ENCODE results near the gene ST6GALNAC4.

The ST6GALNAC4 gene

GRCh38 chr9:127884427-127884911 is 32.4 kb downstream of the ST6GALNAC4 start:
- no peak overlapping the region for H3K27ac ChIP-seq (ENCODE audit: extremely low read depth, low read depth, low read length)
- no peaks in the 10 kb centered on the region for H3K9me3 ChIP-seq (ENCODE audit: control insufficient read depth, insufficient read depth, low read depth, low read length)
- TF ChIP-seq ZNF404 (tag by site-specific recombination; IDR thresholded peaks at IDR 0.05), result no peak
- TF ChIP-seq ZNF423 (tag by site-specific recombination; IDR thresholded peaks at IDR 0.05), result 0 out of 2 replicates have a peak, but pooled peaks have one; percentile 18
- no peak for TF ChIP-seq ZNF704 (tag by site-specific recombination; IDR thresholded peaks at IDR 0.05)
- TF ChIP-seq GLIS1 (tag by site-specific recombination; IDR thresholded peaks at IDR 0.05), result peak; percentile 90
- peak; percentile 13; the same call in 1 of the 2 replicates for TF ChIP-seq GLIS2 (tag by site-specific recombination; IDR thresholded peaks at IDR 0.05)
- peak; percentile 11; the same call in 1 of the 2 replicates for TF ChIP-seq ZNF76 (tag by site-specific recombination; IDR thresholded peaks at IDR 0.05; ENCODE audit: borderline replicate concordance, low read depth)
- no peak for TF ChIP-seq SCRT2 (tag by site-specific recombination; IDR thresholded peaks at IDR 0.05)
- TF ChIP-seq ZIC2 (tag by site-specific recombination; IDR thresholded peaks at IDR 0.05), result peak; percentile 96
- no peak for TF ChIP-seq ZNF529 (tag by site-specific recombination; IDR thresholded peaks at IDR 0.05; ENCODE audit: insufficient replicate concordance)
- TF ChIP-seq ZNF239 (tag by site-specific recombination; IDR thresholded peaks at IDR 0.05), result no peak
- TF ChIP-seq ZNF600 (tag by site-specific recombination; IDR thresholded peaks at IDR 0.05), result 0 out of 2 replicates have a peak, but pooled peaks have one; percentile 11
- TF ChIP-seq PATZ1 (tag by site-specific recombination; IDR thresholded peaks at IDR 0.05), result peak; percentile 5; the same call in 1 of the 2 replicates
- TF ChIP-seq GLI2 (tag by site-specific recombination; IDR thresholded peaks at IDR 0.05; ENCODE audit: borderline replicate concordance, low read depth), result no peak
- peak; percentile 68 for TF ChIP-seq ZNF449 (tag by site-specific recombination; IDR thresholded peaks at IDR 0.05)
- CTCF ChIA-PET, result interaction anchor here (1.1 kb wide), 1 partner anchor 59 kb away, joined by 3 read pairs; no protein-coding TSS in a partner anchor
- POLR2A ChIA-PET, result interaction anchor here (0.8 to 1.0 kb wide), 2 partner anchors 13 to 33 kb away, joined by 3 read pairs; partner anchors contain the start of gene ST6GALNAC4
- peaks cover 4 to 24% of the 10 kb centered on the region in 2 experiments for H3K36me3 ChIP-seq (ENCODE audit: control insufficient read depth in 2 of 2, insufficient read depth in 1 of 2, low read length in 2 of 2)
- no peaks in the 10 kb centered on the region for H3K4me1 ChIP-seq (ENCODE audit: control insufficient read depth, insufficient read depth, low read length)
- H3K4me3 ChIP-seq (ENCODE audit: low read depth, low read length), result no peak overlapping the region

- 0 out of 2 replicates have a peak, but pooled peaks have one; percentile 27 for TF ChIP-seq ZNF76 (tag by site-specific recombination; IDR thresholded peaks at IDR 0.05; ENCODE audit: borderline replicate concordance, low read depth)
- no peak for TF ChIP-seq MYNN (tag by site-specific recombination; IDR thresholded peaks at IDR 0.05; ENCODE audit: borderline replicate concordance)
- peak; percentile 9; the same call in 1 of the 2 replicates for TF ChIP-seq PATZ1 (tag by site-specific recombination; IDR thresholded peaks at IDR 0.05)
- peaks cover 4 to 24% of the 10 kb centered on the region in 2 experiments for H3K36me3 ChIP-seq (ENCODE audit: control insufficient read depth in 2 of 2, insufficient read depth in 1 of 2, low read length in 2 of 2)
- no peak overlapping the region for H3K4me3 ChIP-seq (ENCODE audit: low read depth, low read length)
- no peaks in the 10 kb centered on the region for H3K9me3 ChIP-seq (ENCODE audit: control insufficient read depth, insufficient read depth, low read depth, low read length)
- no peak overlapping the region for H3K27ac ChIP-seq (ENCODE audit: extremely low read depth, low read depth, low read length)
- POLR2A ChIA-PET, result no interaction called here
- no peaks in the 10 kb centered on the region for H3K4me1 ChIP-seq (ENCODE audit: control insufficient read depth, insufficient read depth, low read length)
- CTCF ChIA-PET, result interaction anchor here (1.1 kb wide), 1 partner anchor 59 kb away, joined by 3 read pairs; no protein-coding TSS in a partner anchor
Observed at GRCh38 chr9:127883959-127884358, 32.9 kb downstream of the ST6GALNAC4 start.
